ENCODE measurements around the gene IZUMO4. TPM values are rescaled to one million over a fixed set of nuclear protein-coding genes. Genes with fewer than 3 reads are reported as not detected.

IZUMO4 gene
- total and polyA plus RNA-seq, 10 of the 15 experiments (the other 5 are each of a cell fraction or from before 2014, with no cell fraction given), result 0.53 to 27.1 (median 7.5) TPM

GRCh38 chr19:2080336-2080988 lies 16.3 kb upstream of the IZUMO4 start:
- WGBS (ENCODE audit: insufficient coverage, insufficient replicate concordance, low lambda C conversion rate, missing lambda C conversion rate), result 32% methylated on average over 20 of the region's 23 CpGs
- POLR2A ChIA-PET, result interaction anchor here (0.8 to 1.6 kb wide), 3 partner anchors 9 to 29 kb away, joined by 3 to 9 read pairs (median 7); no protein-coding TSS in a partner anchor
- Histone ChIP-seq H4K20me1 (ENCODE audit: control insufficient read depth, insufficient read depth) (peaks cover 34% of the 10 kb centered on the region), H3K36me3 (ENCODE audit: control insufficient read depth in 2 of 2, insufficient read depth in 2 of 2, low read length in 1 of 2) (peaks cover 39 to 47% of the 10 kb centered on the region in 2 experiments), H3K4me2 (ENCODE audit: control insufficient read depth, insufficient read depth) (peak overlapping the region; percentile 84), H3K79me2 (ENCODE audit: control insufficient read depth, insufficient read depth, low read length) (peaks cover 93% of the 10 kb centered on the region), H3K9me3 (replicated peaks; ENCODE audit: control insufficient read depth, insufficient read depth, low read length) (no peaks in the 10 kb centered on the region; the same call in 2 of the 3 replicates), H3K4me3 (peak overlapping the region; percentile 95), H2AFZ (ENCODE audit: control insufficient read depth, low read depth, low read length) (no peak overlapping the region), H3K4me1 (ENCODE audit: control insufficient read depth, insufficient read depth, low read length) (peaks cover 25% of the 10 kb centered on the region), H3K27me3 (replicated peaks in 1 of 2; ENCODE audit: control insufficient read depth in 2 of 2, insufficient read depth in 2 of 2, low read length in 1 of 2) (no peaks in the 10 kb centered on the region), H3K9ac (ENCODE audit: control insufficient read depth, insufficient read depth, low read length) (peak overlapping the region; percentile 79; the same call in 1 of the 2 replicates), H3K27ac (ENCODE audit: control insufficient read depth, insufficient read depth) (no peak overlapping the region; the same call in 1 of the 2 replicates)
- no peak for FAIRE-seq
- SMC1A ChIA-PET (ENCODE audit: uncharacterized antibody, unreplicated experiment), result interaction anchor here (0.9 to 6.1 kb wide), 3 partner anchors 9 to 28 kb away, joined by 3 to 43 read pairs (median 4); partner anchors contain the start of gene MOB3A
- BruUV-seq (replicated peaks), result no TSS peak
- intact Hi-C loops (cut with micrococcal nuclease; ENCODE audit: unreplicated experiment) (no loop called here), in situ Hi-C loops (cut with MboI) (loop anchor here (5.0 to 10.0 kb wide), 2 partner anchors 63 to 816 kb away; partner anchors contain the start of genes BTBD2 and CIRBP)
- CTCF ChIA-PET, result no interaction called here
- no peak for ATAC-seq
- RAD21 ChIA-PET (ENCODE audit: unreplicated experiment), result no interaction called here
- no peak for DNase-seq (ENCODE audit: low read depth, low spot score)
- TF ChIP-seq MLLT1 (IDR thresholded peaks at IDR 0.05) (peak; percentile 82), HDGF (IDR thresholded peaks at IDR 0.05) (no peak), BHLHE40 (IDR thresholded peaks at IDR 0.05; ENCODE audit: borderline replicate concordance in 1 of 2, low read depth in 2 of 2, low read length in 1 of 2) (peak in 1 of 2 experiments; percentile 62; a peak in 2 of 4 replicates)

All from GM12878 (cell line).